Right lobe of liver (tissue), 6 donors: Measurements from ENCODE around the gene SAMMSON. TPM values are rescaled to one million over a fixed set of nuclear protein-coding genes. Genes with fewer than 3 reads are reported as not detected.

Experiments used
- ATAC-seq, 4 donors: fragments of 200-7000 bp; cut with Tn5 transposase; one replicate each; pipeline ENCODE4 v1.9.1; 2020; ENCODE audit warnings: mild to moderate bottlenecking in 4 of 4, moderate library complexity in 4 of 4
- DNase-seq, 3 donors: peaks; one replicate each; pipeline ENCODE4 v3.0.0-alpha.2; 2020
- H3K27ac ChIP-seq, 3 donors: fragments of 200-600 bp; one replicate each; pipeline ENCODE4 v1.8.0; 2022
- H3K27me3 ChIP-seq, 2 donors: fragments of 200-600 bp; one replicate each; pipeline ENCODE4 v1.8.0; 2022
- H3K36me3 ChIP-seq, 4 donors: fragments of 200-600 bp; sonication (generic) in 1 of 4; one replicate each; pipeline versions ENCODE4 v1.5.1 to v1.8.0; 2017 to 2022; ENCODE audit warnings: control low read depth in 1 of 4
- H3K4me1 ChIP-seq, 4 donors: fragments of 200-600 bp; sonication (generic) in 1 of 4; one replicate each; pipeline versions ENCODE4 v1.5.1 to v1.8.0; 2017 to 2022; ENCODE audit warnings: control low read depth in 1 of 4
- H3K4me3 ChIP-seq, 3 donors: fragments of 200-600 bp; one replicate each; pipeline ENCODE4 v1.8.0; 2022
- H3K9me3 ChIP-seq, 4 donors: fragments of 200-600 bp; sonication (generic) in 1 of 4; one replicate each; pipeline versions ENCODE4 v1.5.1 to v1.8.0; 2017 to 2022; ENCODE audit warnings: control low read depth in 1 of 4
- CTCF ChIP-seq, 4 donors: fragments of 200-600 bp in 3 of 4; fragments of 450-650 bp in 1 of 4; IDR thresholded peaks; one replicate each; pipeline versions ENCODE4 v1.5.1 to v1.8.0; 2016 to 2022; ENCODE audit warnings: antibody characterized with exemption in 4 of 4, mild to moderate bottlenecking in 2 of 4
- POLR2A ChIP-seq: fragments of 450-650 bp; IDR thresholded peaks from one replicate; pipeline ENCODE4 v1.6.1; 2017; ENCODE audit warnings: antibody characterized with exemption, mild to moderate bottlenecking
- WGBS: methylation state at CpG from one replicate; pipeline ENCODE4 v1.1.6; 2018; ENCODE audit warnings: low coverage, low lambda C conversion rate; ENCODE audit not compliant: insufficient coverage; ENCODE audit errors: missing lambda C conversion rate; 5-methylcytosine and 5-hydroxymethylcytosine counted together
- intact Hi-C, 2 donors: fragments of 100-400 bp; cut with DNase I; formaldehyde crosslinking; loops; one replicate each; pipeline versions ENCODE4 v1.11.2 to v1.14.1; 2022
- total RNA-seq, 6 experiments: library from RNA; depleted of rRNA in 2 of 6; stranded (reverse); fragments of >200 nt in 2 of 6; fragmentation: NEBNext Ultra II Directional in 3 of 6; extraction: Animal tissue kit (Norgen Biotek cat#: 25700) in 3 of 6; gene quantifications; one replicate each; pipeline versions ENCODE4 v1.1.0 to v1.2.4, GENCODE V29; 2016 to 2023
- donor health status: DM: no; HTN: yes; CAD: no.
- donor health status: DM: no; HTN: no; CAD: no.
- donor health status: DM: no; HTN: no; CAD: no.
- donor health status: DM: no; HTN: yes; CAD: no.
- donor health status: DM: no; HTN: yes; CAD: no.

SAMMSON gene
- total RNA-seq, 6 experiments from 2014 or later = not detected

GRCh38 chr3:70108546-70108945 lies 109.0 kb downstream of the SAMMSON start:
- Histone ChIP-seq H3K36me3 (no peaks in the 10 kb centered on the region), H3K4me1 (no peaks in the 10 kb centered on the region), H3K27me3 (no peaks in the 10 kb centered on the region), H3K9me3 (no peaks in the 10 kb centered on the region), H3K27ac (no peak overlapping the region), H3K4me3 (no peak overlapping the region)
- TF ChIP-seq POLR2A (no peak), CTCF (IDR thresholded peaks at IDR 0.05) (no peak)
- DNase-seq (no peak), ATAC-seq (no peak)
- intact Hi-C loops = no loop called here
- WGBS = no CpG with 5 or more reads among the region's 3 CpGs

GRCh38 chr3:70110066-70110465 lies 110.5 kb downstream of the SAMMSON start:
- Histone ChIP-seq H3K36me3 (no peaks in the 10 kb centered on the region), H3K27me3 (no peaks in the 10 kb centered on the region), H3K4me1 (no peaks in the 10 kb centered on the region), H3K9me3 (no peaks in the 10 kb centered on the region), H3K27ac (no peak overlapping the region), H3K4me3 (no peak overlapping the region)
- intact Hi-C loops = no loop called here
- no peak for DNase-seq
- ATAC-seq = no peak
- TF ChIP-seq CTCF (IDR thresholded peaks at IDR 0.05) = no peak
- TF ChIP-seq POLR2A = no peak
- WGBS = 47% methylated on average over 2 of the region's 2 CpGs

- ATAC-seq = peak in 2 of 4 donors; percentile 23 to 38
- intact Hi-C loops = no loop called here
- H3K27ac ChIP-seq = no peak overlapping the region
Observed at GRCh38 chr3:70111411-70111810, 111.9 kb downstream of the SAMMSON start.

GRCh38 chr3:70112751-70113150 lies 113.2 kb downstream of the SAMMSON start:
- Histone ChIP-seq H3K27me3 (no peaks in the 10 kb centered on the region), H3K27ac (no peak overlapping the region), H3K9me3 (no peaks in the 10 kb centered on the region), H3K36me3 (no peaks in the 10 kb centered on the region), H3K4me3 (no peak overlapping the region), H3K4me1 (no peaks in the 10 kb centered on the region)
- TF ChIP-seq POLR2A (no peak), CTCF (IDR thresholded peaks at IDR 0.05) (no peak)
- DNase-seq (no peak), ATAC-seq (no peak)
- WGBS = 49% methylated on average over 3 of the region's 3 CpGs
- intact Hi-C loops = no loop called here

More at GRCh38 chr3:70111411-70111810, 111.9 kb downstream of the SAMMSON start:
- H3K4me1 ChIP-seq = no peaks in the 10 kb centered on the region
- TF ChIP-seq CTCF (IDR thresholded peaks at IDR 0.05) (no peak), POLR2A (no peak)
- 71% methylated on average over 1 of the region's 1 CpG for WGBS
- no peak overlapping the region for H3K4me3 ChIP-seq
- no peaks in the 10 kb centered on the region for H3K36me3 ChIP-seq
- H3K9me3 ChIP-seq = no peaks in the 10 kb centered on the region
- DNase-seq = no peak
- H3K27me3 ChIP-seq = no peaks in the 10 kb centered on the region

- WGBS = 43% methylated on average over 1 of the region's 1 CpG
- TF ChIP-seq POLR2A = no peak
- TF ChIP-seq CTCF (IDR thresholded peaks at IDR 0.05) = no peak
- DNase-seq (no peak), ATAC-seq (no peak)
- intact Hi-C loops = no loop called here
- Histone ChIP-seq H3K36me3 (no peaks in the 10 kb centered on the region), H3K4me3 (no peak overlapping the region), H3K4me1 (no peaks in the 10 kb centered on the region), H3K27ac (no peak overlapping the region), H3K9me3 (no peaks in the 10 kb centered on the region), H3K27me3 (no peaks in the 10 kb centered on the region)
Observed at GRCh38 chr3:70114431-70114830, 114.9 kb downstream of the SAMMSON start.
